GM06990 (cell line): ENCODE measurements around the gene PTPN13.

Experiments used
- DNase-seq: peaks from one replicate; pipeline ENCODE4 v3.0.0-alpha.2; 2011; ENCODE audit not compliant: insufficient read length; ENCODE audit errors: extremely low read depth
- H3K27me3 ChIP-seq: replicated peaks from 2 replicates; pipeline ENCODE4 v1.6.0; 2011; ENCODE audit warnings: low read length; ENCODE audit not compliant: control insufficient read depth, insufficient read depth
- H3K36me3 ChIP-seq: 2 replicates; pipeline ENCODE4 v1.5.1; 2011; ENCODE audit warnings: low read length; ENCODE audit not compliant: control insufficient read depth, insufficient read depth
- H3K4me3 ChIP-seq: replicated peaks from 2 replicates; pipeline ENCODE4 v1.5.1; 2011; ENCODE audit warnings: low read depth, mild to moderate bottlenecking, control low read depth, low read length
- CTCF ChIP-seq: IDR thresholded peaks from 2 replicates; pipeline ENCODE4 v1.5.1; 2011; ENCODE audit warnings: low read length, control low read depth, mild to moderate bottlenecking, inconsistent platforms; ENCODE audit not compliant: insufficient read depth, poor library complexity, severe bottlenecking

PTPN13 gene

GRCh38 chr4:86775061-86775460 is 180.9 kb downstream of the PTPN13 start:
- Histone ChIP-seq H3K27me3 (no peaks in the 10 kb centered on the region), H3K4me3 (no peak overlapping the region), H3K36me3 (no peaks in the 10 kb centered on the region)
- no peak for DNase-seq
- no peak for TF ChIP-seq CTCF

GRCh38 chr4:86778175-86778574 is 184.1 kb downstream of the PTPN13 start:
- DNase-seq = no peak
- no peaks in the 10 kb centered on the region for H3K27me3 ChIP-seq
- TF ChIP-seq CTCF = no peak
- no peaks in the 10 kb centered on the region for H3K36me3 ChIP-seq
- no peak overlapping the region for H3K4me3 ChIP-seq

- no peak overlapping the region for H3K4me3 ChIP-seq
- H3K36me3 ChIP-seq = no peaks in the 10 kb centered on the region
- no peak for TF ChIP-seq CTCF
- no peak for DNase-seq
- H3K27me3 ChIP-seq = no peaks in the 10 kb centered on the region
Measured at GRCh38 chr4:86788826-86789225, 194.7 kb downstream of the PTPN13 start.

GRCh38 chr4:86791126-86791525 is 197.0 kb downstream of the PTPN13 start:
- Histone ChIP-seq H3K4me3 (no peak overlapping the region), H3K27me3 (no peaks in the 10 kb centered on the region), H3K36me3 (no peaks in the 10 kb centered on the region)
- no peak for DNase-seq
- no peak for TF ChIP-seq CTCF

- Histone ChIP-seq H3K4me3 (no peak overlapping the region), H3K27me3 (no peaks in the 10 kb centered on the region), H3K36me3 (no peaks in the 10 kb centered on the region)
- no peak for DNase-seq
- no peak for TF ChIP-seq CTCF
Measured at GRCh38 chr4:86809809-86810208, 215.7 kb downstream of the PTPN13 start.

GRCh38 chr4:86810847-86811246 is 216.7 kb downstream of the PTPN13 start:
- no peak overlapping the region for H3K4me3 ChIP-seq
- no peaks in the 10 kb centered on the region for H3K27me3 ChIP-seq
- no peak for TF ChIP-seq CTCF
- no peak for DNase-seq
- H3K36me3 ChIP-seq = no peaks in the 10 kb centered on the region
